HCT116 (cell line): Measurements from ENCODE around the gene FAM83E. TPM values are rescaled to one million over a fixed set of nuclear protein-coding genes. Genes with fewer than 3 reads are reported as not detected.

Source experiments
- ATAC-seq: fragments of 200-7000 bp; cut with Tn5 transposase; 2 replicates; pipeline ENCODE4 v1.9.1; 2020; ENCODE audit warnings: mild to moderate bottlenecking, moderate library complexity
- BruUV-seq: library from RNA; stranded (reverse); fragments of 400-500 nt; replicated peaks from 2 replicates; lab custom pipeline; 2021; lab: Mats Ljungman, UMichigan
- CTCF ChIA-PET: fragments of 300-600 bp; sonication (Branson Sonifier 250); formaldehyde crosslinking; loops from one replicate; lab custom pipeline; 2021; ENCODE audit warnings: antibody characterized with exemption; lab: Charles Lee
- POLR2A ChIA-PET: fragments of 300-600, 350-600 bp; sonication (Branson Sonifier 250); formaldehyde crosslinking; loops from one replicate; lab custom pipeline; 2021; ENCODE audit warnings: antibody characterized with exemption; lab: Charles Lee
- RAD21 ChIA-PET, 2 experiments: fragments of 300-600 bp; sonication (Branson Sonifier 250); formaldehyde crosslinking; loops; one replicate each; lab custom pipeline; 2023; ENCODE audit warnings: low total read pairs in 2 of 2; ENCODE audit not compliant: uncharacterized antibody in 2 of 2, unreplicated experiment in 2 of 2, low non-redundant PET in 1 of 2; lab: Charles Lee
- DNase-seq: peaks from one replicate; pipeline ENCODE4 v3.0.0-alpha.2; 2010; ENCODE audit warnings: low read depth, low spot score
- H2AFZ ChIP-seq: fragments of 200-600 bp; shearing (Covaris generic), sonication (generic); 2 replicates; pipeline ENCODE4 v1.6.1; 2017; ENCODE audit warnings: low read depth, mixed run types, mixed read lengths, antibody characterized with exemption, low read length; ENCODE audit not compliant: poor library complexity, severe bottlenecking
- H3K27ac ChIP-seq: 2 replicates; pipeline ENCODE4 v1.5.1; 2012; ENCODE audit warnings: low read depth, low read length
- H3K27me3 ChIP-seq: fragments of 200-600 bp; sonication (generic); 2 replicates; pipeline ENCODE4 v1.6.1; 2016; ENCODE audit warnings: mixed run types, low read length, mixed read lengths; ENCODE audit not compliant: insufficient read depth
- H3K36me3 ChIP-seq, 2 experiments: fragments of 200-500 bp in 1 of 2; fragments of 200-600 bp in 1 of 2; sonication (Bioruptor generic) in 1 of 2; sonication (generic) in 1 of 2; 2 replicates each; pipeline versions ENCODE4 v1.5.1 to v1.6.1; 2014 to 2016; ENCODE audit warnings: low read length in 2 of 2, inconsistent platforms in 1 of 2, mixed read lengths in 1 of 2, mixed run types in 1 of 2; ENCODE audit not compliant: insufficient read depth in 2 of 2, control insufficient read depth in 1 of 2
- H3K4me1 ChIP-seq, 2 experiments: fragments of 200-600 bp in 1 of 2; sonication (generic) in 1 of 2; 2 replicates each; pipeline versions ENCODE4 v1.5.1 to v1.6.1; 2012 to 2017; ENCODE audit warnings: low read length in 2 of 2, inconsistent platforms in 1 of 2, mild to moderate bottlenecking in 1 of 2, mixed read lengths in 1 of 2, mixed run types in 1 of 2, moderate library complexity in 1 of 2; ENCODE audit not compliant: insufficient read depth in 2 of 2, control insufficient read depth in 1 of 2
- H3K4me2 ChIP-seq: fragments of 200-600 bp; sonication (generic); 2 replicates; pipeline ENCODE4 v1.6.1; 2017; ENCODE audit warnings: mixed run types, low read length, mixed read lengths
- H3K4me3 ChIP-seq, 2 experiments: fragments of 200-600 bp in 1 of 2; sonication (generic) in 1 of 2; replicated peaks in 1 of 2; 2 replicates each; pipeline ENCODE4 v1.5.1; 2011 to 2016; ENCODE audit warnings: low read length in 2 of 2, control low read depth in 1 of 2, low read depth in 1 of 2, mild to moderate bottlenecking in 1 of 2, mixed read lengths in 1 of 2, mixed run types in 1 of 2
- H3K79me2 ChIP-seq: fragments of 200-600 bp; sonication (generic); 2 replicates; pipeline ENCODE4 v1.6.1; 2017; ENCODE audit warnings: mild to moderate bottlenecking, mixed run types, low read length, moderate library complexity, mixed read lengths; ENCODE audit not compliant: insufficient read depth
- H3K9ac ChIP-seq: fragments of 200-600 bp; sonication (generic); 2 replicates; pipeline ENCODE4 v1.6.1; 2016; ENCODE audit warnings: low read length, mixed read lengths
- H3K9me2 ChIP-seq: fragments of 200-600 bp; sonication (generic), shearing (Covaris generic); 2 replicates; pipeline ENCODE4 v1.6.1; 2017; ENCODE audit warnings: mixed run types, mild to moderate bottlenecking, moderate library complexity; ENCODE audit not compliant: insufficient read depth
- H3K9me3 ChIP-seq, 2 experiments: fragments of 200-500 bp in 1 of 2; fragments of 200-600 bp in 1 of 2; sonication (Bioruptor generic) in 1 of 2; sonication (generic) in 1 of 2; 2 replicates each; pipeline ENCODE4 v1.6.1; 2014 to 2017; ENCODE audit warnings: low read length in 2 of 2, mixed read lengths in 2 of 2, inconsistent platforms in 1 of 2, low read depth in 1 of 2, mild to moderate bottlenecking in 1 of 2, mixed run types in 1 of 2, moderate library complexity in 1 of 2; ENCODE audit not compliant: control insufficient read depth in 1 of 2, insufficient read depth in 1 of 2
- H4K20me1 ChIP-seq: fragments of 200-600 bp; sonication (generic), shearing (Covaris generic); 2 replicates; pipeline ENCODE4 v1.6.1; 2017; ENCODE audit warnings: mixed run types, mild to moderate bottlenecking, moderate library complexity; ENCODE audit not compliant: insufficient read depth
- EZH2phosphoT487 ChIP-seq: fragments of 200-600 bp; IDR thresholded peaks from 2 replicates; pipeline ENCODE4 v1.6.1; 2018; ENCODE audit warnings: antibody characterized with exemption, borderline replicate concordance
- JUND ChIP-seq: IDR thresholded peaks from 2 replicates; pipeline ENCODE4 v1.6.1; 2012
- POLR2A ChIP-seq: IDR thresholded peaks from 2 replicates; pipeline ENCODE4 v1.7.0; 2011; ENCODE audit warnings: borderline replicate concordance; ENCODE audit not compliant: insufficient read depth, insufficient read length; ENCODE audit errors: extremely low read depth
- ZFX ChIP-seq: fragments of 450-650 bp; IDR thresholded peaks from 2 replicates; pipeline ENCODE4 v1.6.1; 2017
- intact Hi-C: fragments of 100-400 bp; cut with micrococcal nuclease; formaldehyde crosslinking; loops from 2 replicates; pipeline ENCODE4 v1.10.0; 2022
- total RNA-seq: library from RNA; stranded (reverse); gene quantifications from one replicate; pipeline ENCODE4 v1.2.1, GENCODE V29; 2021; ENCODE audit not compliant: unreplicated experiment
- TF ChIP-seq, protein P1 (sequence below): IDR thresholded peaks from 2 replicates; pipeline ENCODE4 v1.6.1; 2012
- TF ChIP-seq, protein P2 (sequence below): IDR thresholded peaks from 2 replicates; pipeline ENCODE4 v1.6.1; 2012; ENCODE audit warnings: low read depth
- TF ChIP-seq, protein P3 (sequence below), 3 experiments: fragments of 200-600 bp in 1 of 3; sonication (generic) in 1 of 3; IDR thresholded peaks in 2 of 3; conservative IDR thresholded peaks in 1 of 3; 2 replicates each; pipeline ENCODE4 v1.5.1; 2012 to 2017; ENCODE audit warnings: low read depth in 2 of 3, low read length in 2 of 3, antibody characterized with exemption in 1 of 3, borderline replicate concordance in 1 of 3, control low read depth in 1 of 3, mild to moderate bottlenecking in 1 of 3, mixed read lengths in 1 of 3, mixed run types in 1 of 3, moderate library complexity in 1 of 3; ENCODE audit not compliant: insufficient read depth in 1 of 3

FAM83E gene
- total RNA-seq, 1 experiment from 2014 or later = 6.8 TPM

DNA sequence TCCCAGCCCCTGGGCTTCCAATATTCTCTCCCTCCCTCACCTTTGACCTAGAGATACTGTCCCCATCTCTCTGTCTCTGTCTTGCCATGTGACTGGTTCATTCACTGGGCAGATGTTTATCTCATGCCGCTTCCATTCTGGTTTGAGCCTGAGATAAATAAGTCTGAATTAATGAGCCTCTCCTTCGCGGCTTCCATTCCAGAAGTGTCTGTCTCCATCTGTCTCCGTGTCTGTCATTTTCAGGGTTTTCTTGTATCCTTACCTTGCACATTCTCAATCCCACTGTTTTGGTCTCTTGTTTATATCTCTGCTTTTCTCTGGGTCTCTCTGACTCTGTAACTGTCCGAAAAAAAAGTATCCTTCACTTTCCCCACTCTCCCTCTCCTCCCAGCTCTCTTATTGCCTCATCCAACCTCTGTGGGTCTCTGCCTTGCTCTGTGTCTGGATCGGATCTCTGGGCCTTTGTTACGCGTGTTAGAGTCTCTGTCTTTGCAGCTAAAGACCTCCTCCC, 8.7 kb upstream of the FAM83E start (continued):
- TF ChIP-seq EZH2phosphoT487 (no peak), JUND (no peak)

DNA sequence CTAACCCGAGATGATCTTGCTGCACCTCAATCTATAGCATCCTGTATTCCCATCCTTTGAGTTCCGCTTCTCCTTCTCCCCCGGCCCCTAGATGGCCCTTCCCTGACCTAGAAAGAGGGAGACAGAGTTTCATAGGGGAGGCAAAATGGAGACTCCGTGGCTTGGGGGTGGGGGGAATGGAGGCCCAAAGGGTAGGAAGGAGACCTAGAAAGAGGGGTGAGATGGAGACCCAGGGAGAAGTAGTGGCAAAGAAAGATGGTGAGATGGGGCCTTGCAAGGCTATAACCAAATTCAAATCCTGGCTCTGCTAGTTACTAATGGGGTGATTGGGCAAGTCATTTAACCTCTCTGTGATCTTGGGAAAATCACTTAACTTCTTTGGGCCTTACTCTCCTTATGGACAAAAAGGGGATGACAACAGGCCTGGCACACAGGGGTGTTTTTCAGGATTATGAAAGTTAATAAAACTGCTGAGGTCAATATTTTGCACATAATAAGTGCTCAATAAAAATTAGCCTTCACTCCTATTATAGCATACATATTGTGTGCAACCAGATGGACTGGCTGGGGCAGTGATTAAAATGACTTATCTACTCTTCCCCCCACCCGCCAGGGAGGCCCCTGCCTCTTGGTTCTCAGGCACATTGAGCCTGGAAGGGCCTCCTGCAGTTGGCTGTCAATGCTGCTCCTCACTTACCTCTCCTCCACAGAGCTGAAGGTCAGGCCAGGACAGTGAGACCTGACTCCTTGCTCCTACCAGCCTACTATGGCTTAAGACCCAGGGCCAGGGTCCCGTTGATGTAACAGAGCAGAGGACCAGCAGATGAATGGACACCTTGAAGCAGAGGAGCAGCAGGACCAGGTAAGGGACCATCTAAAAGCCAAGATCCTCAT, 5.1 kb upstream of the FAM83E start:
- Histone ChIP-seq H3K4me1 (peaks cover 41 to 54% of the 10 kb centered on the region in 2 experiments), H4K20me1 (peaks cover 34% of the 10 kb centered on the region; the same call in 1 of the 2 replicates), H3K36me3 (peaks cover 20 to 37% of the 10 kb centered on the region in 2 experiments), H3K9me2 (no peaks in the 10 kb centered on the region), H3K4me2 (peak overlapping the region; percentile 87), H3K79me2 (peaks cover 62% of the 10 kb centered on the region), H3K27ac (peak overlapping the region; percentile 86), H3K9ac (peak overlapping the region; percentile 99), H3K9me3 (no peaks in the 10 kb centered on the region), H2AFZ (no peak overlapping the region), H3K4me3 (peak overlapping the region; percentile 56 to 93), H3K27me3 (no peaks in the 10 kb centered on the region)
- POLR2A ChIA-PET = interaction anchor here (0.6 to 2.4 kb wide), 30 partner anchors 8 to 374 kb away, joined by 3 to 31 read pairs (median 5); partner anchors contain the start of genes CA11, DBP, GYS1 and RUVBL2
- DNase-seq (no peak), ATAC-seq (no peak)
- CTCF ChIA-PET = interaction anchor here (0.8 to 1.3 kb wide), 6 partner anchors 8 to 114 kb away, joined by 3 to 9 read pairs (median 4); partner anchors contain the start of gene CA11
- 0 out of 2 replicates have a peak, but pooled peaks have one; percentile 46 for TF ChIP-seq ZFX
- TF ChIP-seq, protein P1, sequence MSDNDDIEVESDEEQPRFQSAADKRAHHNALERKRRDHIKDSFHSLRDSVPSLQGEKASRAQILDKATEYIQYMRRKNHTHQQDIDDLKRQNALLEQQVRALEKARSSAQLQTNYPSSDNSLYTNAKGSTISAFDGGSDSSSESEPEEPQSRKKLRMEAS = no peak
- TF ChIP-seq POLR2A = no peak
- no peak for TF ChIP-seq EZH2phosphoT487
- TF ChIP-seq, protein P2, sequence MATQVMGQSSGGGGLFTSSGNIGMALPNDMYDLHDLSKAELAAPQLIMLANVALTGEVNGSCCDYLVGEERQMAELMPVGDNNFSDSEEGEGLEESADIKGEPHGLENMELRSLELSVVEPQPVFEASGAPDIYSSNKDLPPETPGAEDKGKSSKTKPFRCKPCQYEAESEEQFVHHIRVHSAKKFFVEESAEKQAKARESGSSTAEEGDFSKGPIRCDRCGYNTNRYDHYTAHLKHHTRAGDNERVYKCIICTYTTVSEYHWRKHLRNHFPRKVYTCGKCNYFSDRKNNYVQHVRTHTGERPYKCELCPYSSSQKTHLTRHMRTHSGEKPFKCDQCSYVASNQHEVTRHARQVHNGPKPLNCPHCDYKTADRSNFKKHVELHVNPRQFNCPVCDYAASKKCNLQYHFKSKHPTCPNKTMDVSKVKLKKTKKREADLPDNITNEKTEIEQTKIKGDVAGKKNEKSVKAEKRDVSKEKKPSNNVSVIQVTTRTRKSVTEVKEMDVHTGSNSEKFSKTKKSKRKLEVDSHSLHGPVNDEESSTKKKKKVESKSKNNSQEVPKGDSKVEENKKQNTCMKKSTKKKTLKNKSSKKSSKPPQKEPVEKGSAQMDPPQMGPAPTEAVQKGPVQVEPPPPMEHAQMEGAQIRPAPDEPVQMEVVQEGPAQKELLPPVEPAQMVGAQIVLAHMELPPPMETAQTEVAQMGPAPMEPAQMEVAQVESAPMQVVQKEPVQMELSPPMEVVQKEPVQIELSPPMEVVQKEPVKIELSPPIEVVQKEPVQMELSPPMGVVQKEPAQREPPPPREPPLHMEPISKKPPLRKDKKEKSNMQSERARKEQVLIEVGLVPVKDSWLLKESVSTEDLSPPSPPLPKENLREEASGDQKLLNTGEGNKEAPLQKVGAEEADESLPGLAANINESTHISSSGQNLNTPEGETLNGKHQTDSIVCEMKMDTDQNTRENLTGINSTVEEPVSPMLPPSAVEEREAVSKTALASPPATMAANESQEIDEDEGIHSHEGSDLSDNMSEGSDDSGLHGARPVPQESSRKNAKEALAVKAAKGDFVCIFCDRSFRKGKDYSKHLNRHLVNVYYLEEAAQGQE = no peak
- TF ChIP-seq, protein P3, sequence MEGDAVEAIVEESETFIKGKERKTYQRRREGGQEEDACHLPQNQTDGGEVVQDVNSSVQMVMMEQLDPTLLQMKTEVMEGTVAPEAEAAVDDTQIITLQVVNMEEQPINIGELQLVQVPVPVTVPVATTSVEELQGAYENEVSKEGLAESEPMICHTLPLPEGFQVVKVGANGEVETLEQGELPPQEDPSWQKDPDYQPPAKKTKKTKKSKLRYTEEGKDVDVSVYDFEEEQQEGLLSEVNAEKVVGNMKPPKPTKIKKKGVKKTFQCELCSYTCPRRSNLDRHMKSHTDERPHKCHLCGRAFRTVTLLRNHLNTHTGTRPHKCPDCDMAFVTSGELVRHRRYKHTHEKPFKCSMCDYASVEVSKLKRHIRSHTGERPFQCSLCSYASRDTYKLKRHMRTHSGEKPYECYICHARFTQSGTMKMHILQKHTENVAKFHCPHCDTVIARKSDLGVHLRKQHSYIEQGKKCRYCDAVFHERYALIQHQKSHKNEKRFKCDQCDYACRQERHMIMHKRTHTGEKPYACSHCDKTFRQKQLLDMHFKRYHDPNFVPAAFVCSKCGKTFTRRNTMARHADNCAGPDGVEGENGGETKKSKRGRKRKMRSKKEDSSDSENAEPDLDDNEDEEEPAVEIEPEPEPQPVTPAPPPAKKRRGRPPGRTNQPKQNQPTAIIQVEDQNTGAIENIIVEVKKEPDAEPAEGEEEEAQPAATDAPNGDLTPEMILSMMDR (IDR thresholded peaks at IDR 0.05 in 2 of 3, conservative IDR thresholded peaks at IDR 0.05 in 1 of 3; ENCODE audit: borderline replicate concordance in 1 of 3, insufficient read depth in 1 of 3, low read depth in 2 of 3, low read length in 2 of 3) = no peak
- TSS peak; percentile 83 for BruUV-seq
- RAD21 ChIA-PET = interaction anchor here in 1 of 2 experiments (0.6 to 1.0 kb wide), 4 partner anchors 10 to 221 kb away, joined by 3 read pairs; no protein-coding TSS in a partner anchor
- intact Hi-C loops = no loop called here
